GM12878 (cell line): ENCODE results near the gene METRNL. TPM values are rescaled to one million over a fixed set of nuclear protein-coding genes. Genes with fewer than 3 reads are reported as not detected.

ENCODE experiments used
- ATAC-seq: fragments of 200-7000 bp; cut with Tn5 transposase; 3 replicates; pipeline ENCODE4 v1.9.1; 2020; ENCODE audit warnings: mild to moderate bottlenecking, moderate library complexity
- BruUV-seq: library from RNA; stranded (reverse); fragments of 400-500 nt; replicated peaks from 2 replicates; lab custom pipeline; 2021; lab: Mats Ljungman, UMichigan
- CTCF ChIA-PET: fragments of 300-600 bp; sonication (Branson Sonifier 250); formaldehyde crosslinking; extraction: SDS; loops from one replicate; lab custom pipeline; 2021; ENCODE audit warnings: inconsistent platforms; lab: Yijun Ruan, JAX
- POLR2A ChIA-PET: fragments of 350-600 bp; formaldehyde crosslinking; extraction: SDS; loops from one replicate; lab custom pipeline; 2021; ENCODE audit warnings: inconsistent platforms; lab: Charles Lee
- RAD21 ChIA-PET: fragments of 300-600 bp; sonication (Branson Sonifier 250); formaldehyde crosslinking; loops from one replicate; lab custom pipeline; 2023; ENCODE audit warnings: antibody characterized with exemption; ENCODE audit not compliant: unreplicated experiment; lab: Charles Lee
- SMC1A ChIA-PET: fragments of 300-600 bp; sonication (Branson Sonifier 250); formaldehyde crosslinking; loops from one replicate; lab custom pipeline; 2023; ENCODE audit not compliant: unreplicated experiment, uncharacterized antibody; lab: Charles Lee
- DNase-seq: peaks from one replicate; pipeline ENCODE4 v3.0.0-alpha.2; 2011; ENCODE audit warnings: low read depth, low spot score
- FAIRE-seq: peaks from 3 replicates; lab custom pipeline; 2011; peaks lifted over from hg19 to GRCh38; lab: Jason Lieb, UNC
- H2AFZ ChIP-seq: 2 replicates; pipeline ENCODE4 v1.6.0; 2011; ENCODE audit warnings: low read depth, low read length, control low read depth; ENCODE audit not compliant: control insufficient read depth
- H3K27ac ChIP-seq: 2 replicates; pipeline ENCODE4 v1.5.1; 2011; ENCODE audit warnings: control low read depth; ENCODE audit not compliant: control insufficient read depth, insufficient read depth
- H3K27me3 ChIP-seq, 2 experiments: replicated peaks in 1 of 2; 2 replicates each; pipeline versions ENCODE4 v1.6.0 to v1.6.1; 2011; ENCODE audit warnings: low read length in 1 of 2; ENCODE audit not compliant: control insufficient read depth in 2 of 2, insufficient read depth in 2 of 2
- H3K36me3 ChIP-seq, 2 experiments: 2 replicates each; pipeline ENCODE4 v1.5.1; 2011; ENCODE audit warnings: low read length in 1 of 2; ENCODE audit not compliant: control insufficient read depth in 2 of 2, insufficient read depth in 2 of 2
- H3K4me1 ChIP-seq: 2 replicates; pipeline ENCODE4 v1.6.1; 2011; ENCODE audit warnings: mild to moderate bottlenecking, low read length, moderate library complexity, mixed read lengths; ENCODE audit not compliant: control insufficient read depth, insufficient read depth
- H3K4me2 ChIP-seq: 2 replicates; pipeline ENCODE4 v1.6.0; 2011; ENCODE audit warnings: control low read depth; ENCODE audit not compliant: control insufficient read depth, insufficient read depth
- H3K4me3 ChIP-seq: fragments of 200-600 bp; sonication (generic); 2 replicates; pipeline ENCODE4 v1.5.1; 2016
- H3K79me2 ChIP-seq: 2 replicates; pipeline ENCODE4 v1.6.0; 2011; ENCODE audit warnings: low read length; ENCODE audit not compliant: control insufficient read depth, insufficient read depth
- H3K9ac ChIP-seq: 2 replicates; pipeline ENCODE4 v1.8.0; 2011; ENCODE audit warnings: low read length, control low read depth, mixed read lengths; ENCODE audit not compliant: control insufficient read depth, insufficient read depth
- H3K9me3 ChIP-seq: replicated peaks from 3 replicates; pipeline ENCODE4 v1.5.1; 2011; ENCODE audit warnings: mild to moderate bottlenecking, low read length; ENCODE audit not compliant: control insufficient read depth, insufficient read depth
- H4K20me1 ChIP-seq: 2 replicates; pipeline ENCODE4 v1.6.0; 2011; ENCODE audit not compliant: control insufficient read depth, insufficient read depth
- CBX3 ChIP-seq: fragments of 200-600 bp; sonication (generic); IDR thresholded peaks from 2 replicates; pipeline ENCODE4 v1.6.1; 2016; ENCODE audit warnings: low read depth, borderline replicate concordance
- EED ChIP-seq: sonication (generic); IDR thresholded peaks from 2 replicates; pipeline ENCODE4 v1.6.1; 2016; ENCODE audit warnings: antibody characterized with exemption, low read depth
- EGR1 ChIP-seq, 2 experiments: IDR thresholded peaks; 1 replicate in 1 of 2; 2 replicates in 1 of 2; pipeline ENCODE4 v1.6.1; 2011 to 2012; ENCODE audit warnings: low read depth in 2 of 2, low read length in 2 of 2, borderline replicate concordance in 1 of 2, mild to moderate bottlenecking in 1 of 2, moderate library complexity in 1 of 2
- FOXK2 ChIP-seq: fragments of 450-650 bp; IDR thresholded peaks from 2 replicates; pipeline ENCODE4 v1.6.1; 2017; ENCODE audit warnings: mild to moderate bottlenecking, moderate library complexity
- GABPA ChIP-seq: IDR thresholded peaks from 2 replicates; pipeline ENCODE4 v1.6.1; 2014; ENCODE audit warnings: antibody characterized with exemption, low read depth, mild to moderate bottlenecking, inconsistent platforms
- GATAD2B ChIP-seq: fragments of 450-650 bp; conservative IDR thresholded peaks from 2 replicates; pipeline ENCODE4 v1.6.1; 2017; ENCODE audit warnings: low read depth, mild to moderate bottlenecking, moderate library complexity
- IRF4 ChIP-seq: IDR thresholded peaks from 2 replicates; pipeline ENCODE4 v1.6.1; 2011; ENCODE audit warnings: low read depth, low read length
- JUND ChIP-seq: IDR thresholded peaks from 2 replicates; pipeline ENCODE4 v1.6.1; 2012; ENCODE audit warnings: low read depth, mild to moderate bottlenecking, low read length, improper control_type of control experiment, moderate library complexity
- KAT2A ChIP-seq: conservative IDR thresholded peaks from 2 replicates; pipeline ENCODE4 v1.6.1; 2011; ENCODE audit warnings: low read depth, low read length; ENCODE audit not compliant: control insufficient read depth
- KDM1A ChIP-seq: fragments of 200-600 bp; sonication (generic); IDR thresholded peaks from 2 replicates; pipeline ENCODE4 v1.6.1; 2016; ENCODE audit warnings: borderline replicate concordance
- MYB ChIP-seq: fragments of 150-350 bp; IDR thresholded peaks from 2 replicates; pipeline ENCODE4 v1.6.1; 2014; ENCODE audit warnings: mild to moderate bottlenecking, low read depth, low read length, borderline replicate concordance
- RELA ChIP-seq: fragments of 450-650 bp; IDR thresholded peaks from 2 replicates; pipeline ENCODE4 v1.8.0; 2014; ENCODE audit warnings: borderline replicate concordance; ENCODE audit not compliant: partially characterized antibody
- SIX5 ChIP-seq: IDR thresholded peaks from 2 replicates; pipeline ENCODE4 v1.6.1; 2011; ENCODE audit warnings: mild to moderate bottlenecking, low read depth, low read length, moderate library complexity; ENCODE audit not compliant: severe bottlenecking
- SUPT20H ChIP-seq: IDR thresholded peaks from 2 replicates; pipeline ENCODE4 v1.6.1; 2011; ENCODE audit warnings: low read depth, mild to moderate bottlenecking, low read length, moderate library complexity, borderline replicate concordance; ENCODE audit not compliant: control insufficient read depth
- TAF1 ChIP-seq: IDR thresholded peaks from 2 replicates; pipeline ENCODE4 v1.6.1; 2011; ENCODE audit warnings: mild to moderate bottlenecking, low read depth, low read length, borderline replicate concordance
- TARDBP ChIP-seq: IDR thresholded peaks from 2 replicates; pipeline ENCODE4 v1.6.1; 2016; ENCODE audit warnings: borderline replicate concordance
- TCF12 ChIP-seq: IDR thresholded peaks from 2 replicates; pipeline ENCODE4 v1.6.1; 2011; ENCODE audit warnings: low read depth, mild to moderate bottlenecking, low read length
- ZZZ3 ChIP-seq: IDR thresholded peaks from 2 replicates; pipeline ENCODE4 v1.6.1; 2011; ENCODE audit warnings: low read depth; ENCODE audit not compliant: control insufficient read depth, insufficient read length
- WGBS: methylation state at CpG from one replicate; pipeline ENCODE4 v1.1.6; 2016; ENCODE audit warnings: low lambda C conversion rate; ENCODE audit not compliant: insufficient replicate concordance, insufficient coverage; ENCODE audit errors: missing lambda C conversion rate; 5-methylcytosine and 5-hydroxymethylcytosine counted together
- in situ Hi-C: fragments of 300-500 bp; cut with MboI; formaldehyde crosslinking; loops from 9 replicates; pipeline ENCODE4 v1.14.3; 2018; ENCODE audit warnings: mixed read lengths
- intact Hi-C: fragments of 100-400 bp; cut with micrococcal nuclease; formaldehyde crosslinking; loops from one replicate; pipeline ENCODE4 v1.14.2; 2022; ENCODE audit not compliant: unreplicated experiment
- polyA plus RNA-seq, 11 experiments: library from polyadenylated mRNA; depleted of rRNA in 4 of 11; unstranded in 6 of 11; stranded (reverse) in 5 of 11; fragments of >200 nt; fragmentation: Nextera tagmentation in 4 of 11; fragmentation: Illumina TruSeq in 1 of 11; extraction: Ambion mirVana in 4 of 11; extraction: Trizol in 1 of 11; gene quantifications; 1 replicate in 1 of 11; 2 replicates in 10 of 11; pipeline versions ENCODE4 v1.2.1 to v1.2.3, GENCODE V29; 2011 to 2016; ENCODE audit warnings: inconsistent platforms in 2 of 11, missing spikeins in 2 of 11, low read depth in 1 of 11
- total RNA-seq, 4 experiments: library from RNA; depleted of rRNA in 3 of 4; stranded (reverse); fragments of >200 nt in 3 of 4; fragmentation: Illumina TruSeq in 1 of 4; extraction: Trizol in 1 of 4; gene quantifications; 2 replicates each; pipeline versions ENCODE4 v1.2.1 to v1.2.3, GENCODE V29; 2013 to 2021
- TF ChIP-seq, protein P1 (sequence below): fragments of 450-650 bp; IDR thresholded peaks from 2 replicates; pipeline ENCODE4 v1.6.1; 2018; ENCODE audit warnings: borderline replicate concordance, mild to moderate bottlenecking; ENCODE audit not compliant: partially characterized antibody
- TF ChIP-seq, protein P2 (sequence below): fragments of 450-650 bp; IDR thresholded peaks from 2 replicates; pipeline ENCODE4 v1.6.1; 2017; ENCODE audit warnings: mild to moderate bottlenecking, low read depth, inconsistent platforms; ENCODE audit not compliant: poor library complexity, severe bottlenecking

The METRNL gene
- total and polyA plus RNA-seq, 10 of the 15 experiments (the other 5 are each of a cell fraction or from before 2014, with no cell fraction given) = 0.05 to 3.7 (median 0.48) TPM; not detected in 2

- no peak for DNase-seq
- no peak for FAIRE-seq
- H3K4me3 ChIP-seq = no peak overlapping the region
- 45% methylated on average over 14 of the region's 14 CpGs for WGBS
- H2AFZ ChIP-seq = no peak overlapping the region
- no peaks in the 10 kb centered on the region for H3K4me1 ChIP-seq
- no TSS peak for BruUV-seq
- H3K9ac ChIP-seq = no peak overlapping the region
- intact Hi-C loops = no loop called here
- no peaks in the 10 kb centered on the region for H3K36me3 ChIP-seq
- in situ Hi-C loops = no loop called here
- no peak overlapping the region for H3K27ac ChIP-seq
- H3K79me2 ChIP-seq = no peaks in the 10 kb centered on the region
- H3K9me3 ChIP-seq = no peaks in the 10 kb centered on the region
- CTCF ChIA-PET = no interaction called here
- ATAC-seq = no peak
- TF ChIP-seq SIX5 = no peak
- TF ChIP-seq TCF12 = no peak
- TF ChIP-seq TARDBP = no peak
- TF ChIP-seq IRF4 = no peak
- no peak for TF ChIP-seq ZZZ3
- no peak for TF ChIP-seq EED
- no peak for TF ChIP-seq CBX3
- no peak for TF ChIP-seq GATAD2B
- TF ChIP-seq, protein P1, sequence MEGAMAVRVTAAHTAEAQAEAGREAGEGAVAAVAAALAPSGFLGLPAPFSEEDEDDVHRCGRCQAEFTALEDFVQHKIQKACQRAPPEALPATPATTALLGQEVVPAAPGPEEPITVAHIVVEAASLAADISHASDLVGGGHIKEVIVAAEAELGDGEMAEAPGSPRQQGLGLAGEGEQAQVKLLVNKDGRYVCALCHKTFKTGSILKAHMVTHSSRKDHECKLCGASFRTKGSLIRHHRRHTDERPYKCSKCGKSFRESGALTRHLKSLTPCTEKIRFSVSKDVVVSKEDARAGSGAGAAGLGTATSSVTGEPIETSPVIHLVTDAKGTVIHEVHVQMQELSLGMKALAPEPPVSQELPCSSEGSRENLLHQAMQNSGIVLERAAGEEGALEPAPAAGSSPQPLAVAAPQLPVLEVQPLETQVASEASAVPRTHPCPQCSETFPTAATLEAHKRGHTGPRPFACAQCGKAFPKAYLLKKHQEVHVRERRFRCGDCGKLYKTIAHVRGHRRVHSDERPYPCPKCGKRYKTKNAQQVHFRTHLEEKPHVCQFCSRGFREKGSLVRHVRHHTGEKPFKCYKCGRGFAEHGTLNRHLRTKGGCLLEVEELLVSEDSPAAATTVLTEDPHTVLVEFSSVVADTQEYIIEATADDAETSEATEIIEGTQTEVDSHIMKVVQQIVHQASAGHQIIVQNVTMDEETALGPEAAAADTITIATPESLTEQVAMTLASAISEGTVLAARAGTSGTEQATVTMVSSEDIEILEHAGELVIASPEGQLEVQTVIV = no peak
- no peak for TF ChIP-seq FOXK2
- TF ChIP-seq MYB = no peak
- TF ChIP-seq JUND = no peak
- no peak for TF ChIP-seq KDM1A
- TF ChIP-seq EGR1 (IDR thresholded peaks at IDR 0.05; ENCODE audit: borderline replicate concordance in 1 of 2, low read depth in 2 of 2, low read length in 2 of 2) = no peak
- no peak for TF ChIP-seq RELA
- TF ChIP-seq KAT2A = no peak
- no peak for TF ChIP-seq TAF1
- TF ChIP-seq, protein P2, sequence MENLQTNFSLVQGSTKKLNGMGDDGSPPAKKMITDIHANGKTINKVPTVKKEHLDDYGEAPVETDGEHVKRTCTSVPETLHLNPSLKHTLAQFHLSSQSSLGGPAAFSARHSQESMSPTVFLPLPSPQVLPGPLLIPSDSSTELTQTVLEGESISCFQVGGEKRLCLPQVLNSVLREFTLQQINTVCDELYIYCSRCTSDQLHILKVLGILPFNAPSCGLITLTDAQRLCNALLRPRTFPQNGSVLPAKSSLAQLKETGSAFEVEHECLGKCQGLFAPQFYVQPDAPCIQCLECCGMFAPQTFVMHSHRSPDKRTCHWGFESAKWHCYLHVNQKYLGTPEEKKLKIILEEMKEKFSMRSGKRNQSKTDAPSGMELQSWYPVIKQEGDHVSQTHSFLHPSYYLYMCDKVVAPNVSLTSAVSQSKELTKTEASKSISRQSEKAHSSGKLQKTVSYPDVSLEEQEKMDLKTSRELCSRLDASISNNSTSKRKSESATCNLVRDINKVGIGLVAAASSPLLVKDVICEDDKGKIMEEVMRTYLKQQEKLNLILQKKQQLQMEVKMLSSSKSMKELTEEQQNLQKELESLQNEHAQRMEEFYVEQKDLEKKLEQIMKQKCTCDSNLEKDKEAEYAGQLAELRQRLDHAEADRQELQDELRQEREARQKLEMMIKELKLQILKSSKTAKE = no peak
- TF ChIP-seq GABPA = no peak
- no peak for TF ChIP-seq SUPT20H
- TF ChIP-seq, all 136 proteins: peak for 0
- Histone ChIP-seq H3K4me2 (no peak overlapping the region), H3K27me3 (no peaks in the 10 kb centered on the region), H4K20me1 (no peaks in the 10 kb centered on the region)
- POLR2A ChIA-PET = no interaction called here
- RAD21 ChIA-PET = no interaction called here
- SMC1A ChIA-PET = interaction anchor here (1.0 kb wide), 1 partner anchor 9 kb away, joined by 3 read pairs; no protein-coding TSS in a partner anchor
Measured at GRCh38 chr17:83131401-83132011, 52.1 kb downstream of the METRNL start.
